ENCODE results near the gene PHACTR4.

PHACTR4 gene

GRCh38 chr1:28416509-28417194 is 47.1 kb downstream of the PHACTR4 start:
- no peak overlapping the region; the same call in 1 of the 2 replicates for H3K27ac ChIP-seq (replicated peaks)
- no peak overlapping the region for H3K4me3 ChIP-seq (replicated peaks; ENCODE audit: insufficient read depth, low read length)
- DNase-seq (ENCODE audit: low read depth in 1 of 2, low spot score in 1 of 2): no peak
- no peaks in the 10 kb centered on the region for H3K27me3 ChIP-seq (ENCODE audit: insufficient read depth, poor library complexity, severe bottlenecking)
- TF ChIP-seq GABPA (IDR thresholded peaks at IDR 0.05; ENCODE audit: low read depth): no peak
- no peak for TF ChIP-seq CTCF (IDR thresholded peaks at IDR 0.05; ENCODE audit: insufficient read depth, low read length)
- no peak for TF ChIP-seq SPI1 (IDR thresholded peaks at IDR 0.05; ENCODE audit: borderline replicate concordance, low read depth)

- Histone ChIP-seq H3K27ac (replicated peaks) (peak overlapping the region; percentile 29; the same call in 1 of the 2 replicates), H3K4me3 (replicated peaks; ENCODE audit: insufficient read depth, low read length) (no peak overlapping the region), H3K27me3 (ENCODE audit: insufficient read depth, poor library complexity, severe bottlenecking) (no peaks in the 10 kb centered on the region)
- TF ChIP-seq REST (IDR thresholded peaks at IDR 0.05; ENCODE audit: insufficient replicate concordance, low read depth): no peak
- no peak for TF ChIP-seq CTCF (IDR thresholded peaks at IDR 0.05; ENCODE audit: insufficient read depth, low read length)
- no peak for TF ChIP-seq POLR2AphosphoS5 (IDR thresholded peaks at IDR 0.05; ENCODE audit: low read depth)
- no peak for TF ChIP-seq SPI1 (IDR thresholded peaks at IDR 0.05; ENCODE audit: borderline replicate concordance, low read depth)
- TF ChIP-seq GABPA (IDR thresholded peaks at IDR 0.05; ENCODE audit: low read depth): no peak
- DNase-seq (ENCODE audit: low read depth in 1 of 2, low spot score in 1 of 2): peak; percentile 17 to 22
These were observed 47.9 kb downstream of the PHACTR4 start for GRCh38 chr1:28417441-28417922.

GRCh38 chr1:28417926-28418637 is 48.5 kb downstream of the PHACTR4 start:
- Histone ChIP-seq H3K27me3 (ENCODE audit: insufficient read depth, poor library complexity, severe bottlenecking) (no peaks in the 10 kb centered on the region), H3K27ac (replicated peaks) (no peak overlapping the region), H3K4me3 (replicated peaks; ENCODE audit: insufficient read depth, low read length) (no peak overlapping the region)
- no peak for TF ChIP-seq REST (IDR thresholded peaks at IDR 0.05; ENCODE audit: insufficient replicate concordance, low read depth)
- TF ChIP-seq POLR2AphosphoS5 (IDR thresholded peaks at IDR 0.05; ENCODE audit: low read depth): no peak
- TF ChIP-seq SPI1 (IDR thresholded peaks at IDR 0.05; ENCODE audit: borderline replicate concordance, low read depth): no peak
- TF ChIP-seq GABPA (IDR thresholded peaks at IDR 0.05; ENCODE audit: low read depth): no peak
- no peak for TF ChIP-seq CTCF (IDR thresholded peaks at IDR 0.05; ENCODE audit: insufficient read depth, low read length)
- no peak for DNase-seq (ENCODE audit: low read depth in 1 of 2, low spot score in 1 of 2)

Data from HL-60 (cell line).